Hippocampal formation (tissue), 2 donors: Measurements from ENCODE around the gene TBCEL.

ENCODE experiments used
- DNase-seq, 2 donors: peaks; one replicate each; lab custom pipeline; 2025; lab: John Stamatoyannopoulos, UW

The TBCEL gene

GRCh38 chr11:121063728-121064127 is 39.8 kb downstream of the TBCEL start:
- DNase-seq, result no peak

GRCh38 chr11:121066623-121067022 is 42.7 kb downstream of the TBCEL start:
- DNase-seq, result no peak

- DNase-seq, result no peak
Measured at GRCh38 chr11:121067026-121067425, 43.1 kb downstream of the TBCEL start.

GRCh38 chr11:121067453-121067852 is 43.6 kb downstream of the TBCEL start:
- no peak for DNase-seq

- no peak for DNase-seq
Measured at GRCh38 chr11:121067962-121068647, 44.2 kb downstream of the TBCEL start.

GRCh38 chr11:121068787-121069186 is 44.9 kb downstream of the TBCEL start:
- DNase-seq, result no peak

GRCh38 chr11:121070951-121071845 is 47.3 kb downstream of the TBCEL start:
- no peak for DNase-seq

- peak in 1 of 2 donors; percentile 29 for DNase-seq
Measured at GRCh38 chr11:121071846-121072450, 48.0 kb downstream of the TBCEL start.

GRCh38 chr11:121081321-121081720 is 57.4 kb downstream of the TBCEL start:
- DNase-seq, result no peak

GRCh38 chr11:121082219-121082618 is 58.3 kb downstream of the TBCEL start:
- DNase-seq, result no peak

GRCh38 chr11:121082670-121083069 is 58.8 kb downstream of the TBCEL start:
- DNase-seq, result no peak

GRCh38 chr11:121086866-121087265 is 63.0 kb downstream of the TBCEL start:
- no peak for DNase-seq

- DNase-seq, result no peak
Measured at GRCh38 chr11:121089566-121089965, 65.7 kb downstream of the TBCEL start.

GRCh38 chr11:121090145-121090721 is 66.3 kb downstream of the TBCEL start:
- no peak for DNase-seq

- peak in 1 of 2 donors; percentile 40 for DNase-seq
Measured at GRCh38 chr11:121091492-121092152, 67.7 kb downstream of the TBCEL start.

- DNase-seq, result no peak
Measured at GRCh38 chr11:121095561-121095960, 71.7 kb downstream of the TBCEL start.

GRCh38 chr11:121099364-121099763 is 75.5 kb downstream of the TBCEL start:
- no peak for DNase-seq

GRCh38 chr11:121099885-121100284 is 76.0 kb downstream of the TBCEL start:
- DNase-seq, result no peak

GRCh38 chr11:121100943-121101342 is 77.0 kb downstream of the TBCEL start, which contains the start of gene TECTA:
TSS of gene TECTA (plus strand) at chr11:121101243. CDS start at chr11:121102666, 1,423 bp downstream.
- DNase-seq, result no peak

GRCh38 chr11:121104312-121104762 is 80.4 kb downstream of the TBCEL start:
- no peak for DNase-seq

GRCh38 chr11:121105063-121105480 is 81.2 kb downstream of the TBCEL start:
- no peak for DNase-seq
